ENCODE measurements around the gene RDH14. TPM values are rescaled to one million over a fixed set of nuclear protein-coding genes. Genes with fewer than 3 reads are reported as not detected.

The RDH14 gene
- total RNA-seq, 1 experiment from 2014 or later: 45.4 TPM

DNA sequence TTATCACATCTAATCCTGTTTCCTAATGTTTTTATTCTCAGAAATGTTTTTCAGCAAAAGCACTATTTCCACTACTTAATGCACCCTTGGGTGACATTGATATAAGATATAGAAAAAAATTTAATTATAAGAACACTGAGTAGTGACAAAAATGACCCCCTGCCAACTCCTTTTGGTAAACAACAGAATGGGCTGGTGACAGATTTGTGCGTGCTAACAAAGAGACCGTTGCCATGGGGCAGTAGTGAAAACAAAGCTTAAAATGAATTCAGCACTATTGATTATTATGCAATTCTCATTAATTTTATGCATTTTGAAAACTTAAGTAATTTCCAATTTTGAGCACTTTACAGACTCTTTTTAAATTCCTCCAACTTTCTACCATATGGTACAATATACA, 33.1 kb downstream of the RDH14 start:
- in situ Hi-C loops (cut with HindIII; ENCODE audit: low sequenced_read_pairs): no loop called here
- DNase-seq (ENCODE audit: low spot score): no peak

GRCh38 chr2:18526429-18526828, 34.0 kb downstream of the RDH14 start:
- DNase-seq (ENCODE audit: low spot score): no peak
- in situ Hi-C loops (cut with HindIII; ENCODE audit: low sequenced_read_pairs): no loop called here

DNA sequence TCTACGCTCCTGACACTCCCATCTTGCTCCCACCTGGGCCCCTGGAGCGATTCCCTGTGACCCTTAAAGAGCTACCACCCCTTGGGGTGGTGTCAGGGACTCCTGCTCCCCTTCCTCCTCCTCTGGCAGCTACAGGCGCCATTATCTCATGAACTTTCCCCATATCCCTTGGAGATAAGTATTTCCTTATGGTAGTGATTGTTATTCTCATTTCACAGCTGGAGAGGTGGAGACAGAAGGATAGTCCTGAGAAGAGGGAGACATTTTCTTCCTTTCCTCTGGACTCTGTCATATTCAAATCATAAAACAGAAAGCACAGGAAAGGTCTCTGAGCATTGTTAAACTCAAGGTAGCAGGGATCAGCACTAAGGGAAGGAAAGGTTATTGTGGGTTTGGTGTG, 34.6 kb downstream of the RDH14 start:
- DNase-seq (ENCODE audit: low spot score): no peak
- in situ Hi-C loops (cut with HindIII; ENCODE audit: low sequenced_read_pairs): no loop called here

- DNase-seq (ENCODE audit: low spot score): no peak
- in situ Hi-C loops (cut with HindIII; ENCODE audit: low sequenced_read_pairs): no loop called here
Measured at GRCh38 chr2:18525236-18525635, 35.2 kb downstream of the RDH14 start.

DNA sequence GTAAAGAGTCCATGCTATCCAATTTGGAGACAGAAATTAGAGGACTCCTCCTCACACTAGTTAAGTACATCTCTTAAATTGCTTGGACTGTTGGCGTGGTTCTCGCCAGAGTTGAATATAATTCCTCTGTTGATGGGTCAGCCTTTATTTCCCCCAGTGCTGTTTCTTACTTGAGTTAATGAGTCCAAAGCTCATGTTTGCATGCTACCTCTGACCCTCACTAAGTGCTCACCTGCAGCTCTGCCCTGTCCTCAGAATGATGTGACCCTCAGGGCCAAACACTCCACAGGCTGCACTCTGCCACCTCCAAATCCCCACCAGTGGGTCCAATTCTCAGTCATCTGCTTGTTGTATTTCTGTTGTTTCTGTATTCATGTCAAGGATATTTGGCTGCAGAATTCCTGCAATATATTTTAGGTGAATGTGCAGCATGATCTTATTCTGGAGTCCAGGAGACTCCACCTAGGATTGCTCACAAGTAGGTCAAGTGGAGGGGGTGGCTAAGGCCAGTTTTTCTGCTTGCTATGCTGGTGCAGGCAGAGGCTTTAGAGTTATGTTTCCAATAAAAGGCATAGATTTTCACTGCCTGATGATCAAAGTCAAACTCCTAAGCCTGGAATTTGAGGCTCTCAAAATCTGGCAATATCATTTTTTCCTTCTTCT, 37.8 kb downstream of the RDH14 start:
- no peak for DNase-seq (ENCODE audit: low spot score)
- in situ Hi-C loops (cut with HindIII; ENCODE audit: low sequenced_read_pairs): no loop called here

GRCh38 chr2:18520451-18521425, 39.7 kb downstream of the RDH14 start:
- in situ Hi-C loops (cut with HindIII; ENCODE audit: low sequenced_read_pairs): no loop called here
- peak; percentile 87 for DNase-seq (ENCODE audit: low spot score)

DNA sequence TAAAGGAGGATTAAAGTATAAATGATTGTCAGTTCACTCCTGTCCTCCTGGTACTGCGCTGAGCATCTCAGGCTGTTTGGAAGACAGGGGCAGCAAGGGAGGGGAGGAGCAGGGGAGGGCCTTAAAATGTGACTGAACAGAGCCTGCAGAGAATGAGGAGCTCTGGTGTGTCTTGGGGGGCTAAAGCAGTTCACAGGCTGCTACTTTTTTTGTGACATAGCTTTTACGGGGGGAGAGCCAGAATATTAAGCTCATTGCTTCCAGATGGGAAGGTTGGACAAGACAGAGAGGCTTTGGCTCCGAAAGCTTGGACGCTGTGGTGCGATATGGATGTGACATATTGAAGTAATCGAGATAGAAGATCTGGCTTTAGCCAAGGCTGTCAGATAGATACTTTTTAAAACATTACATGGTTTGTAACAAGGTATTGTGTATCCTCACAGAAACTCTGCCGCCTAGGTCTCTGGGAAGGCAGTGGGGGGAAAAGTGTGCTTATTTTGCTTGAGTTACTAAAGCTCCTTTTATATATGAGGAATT, 40.5 kb downstream of the RDH14 start:
- in situ Hi-C loops (cut with HindIII; ENCODE audit: low sequenced_read_pairs): no loop called here

DNA sequence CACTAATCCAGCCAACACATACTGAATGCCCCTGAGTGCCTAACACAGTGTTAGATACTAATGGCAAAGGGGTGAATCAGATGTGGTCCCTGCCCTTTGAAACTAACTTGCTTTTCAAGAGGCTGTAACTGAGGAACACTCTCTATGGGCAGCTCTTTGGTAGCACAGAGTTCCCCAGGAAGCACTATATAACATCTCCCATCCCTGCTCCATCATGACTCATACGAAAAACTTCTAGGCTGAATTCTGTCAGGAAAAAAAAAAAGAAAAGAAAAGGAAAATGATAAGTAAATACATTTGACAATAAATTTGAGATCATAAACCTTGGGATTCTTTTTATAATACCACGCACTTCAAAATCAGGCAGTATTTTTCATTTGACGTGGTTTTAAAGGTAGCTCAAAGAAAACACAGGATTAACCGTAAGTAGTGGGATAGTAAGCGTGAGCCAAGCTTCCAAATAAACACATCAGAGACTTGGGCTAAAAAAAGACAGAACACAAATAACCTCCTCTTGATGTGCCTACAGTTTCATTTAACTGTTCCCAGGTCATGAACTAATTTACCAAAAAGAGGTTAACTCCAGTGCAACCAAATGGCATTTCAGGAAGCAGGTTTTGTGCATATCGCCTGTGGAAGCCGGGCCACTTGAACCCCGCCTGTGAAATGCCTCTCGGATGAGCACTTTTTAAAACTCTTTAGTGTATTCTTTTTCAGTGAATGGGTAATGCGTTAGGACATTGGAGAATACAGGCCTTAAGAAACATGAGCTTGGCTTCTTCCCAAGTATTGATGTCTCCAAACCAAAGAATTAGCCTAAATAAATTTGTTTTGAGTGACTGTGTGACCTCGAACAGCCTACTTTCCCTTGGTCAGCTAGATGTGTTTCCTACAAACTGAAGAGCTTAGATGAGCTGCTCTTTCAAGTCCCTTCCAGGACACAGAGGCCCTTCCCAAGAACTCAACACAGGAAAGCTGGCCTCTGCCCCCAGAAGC, 42.0 kb downstream of the RDH14 start:
- no peak for DNase-seq (ENCODE audit: low spot score)
- in situ Hi-C loops (cut with HindIII; ENCODE audit: low sequenced_read_pairs): no loop called here

More for the DNA sequence above, 40.5 kb downstream of the RDH14 start:
- DNase-seq (ENCODE audit: low spot score): no peak

- DNase-seq (ENCODE audit: low spot score): no peak
- in situ Hi-C loops (cut with HindIII; ENCODE audit: low sequenced_read_pairs): no loop called here
Measured at GRCh38 chr2:18517386-18517785, 43.1 kb downstream of the RDH14 start.

DNA sequence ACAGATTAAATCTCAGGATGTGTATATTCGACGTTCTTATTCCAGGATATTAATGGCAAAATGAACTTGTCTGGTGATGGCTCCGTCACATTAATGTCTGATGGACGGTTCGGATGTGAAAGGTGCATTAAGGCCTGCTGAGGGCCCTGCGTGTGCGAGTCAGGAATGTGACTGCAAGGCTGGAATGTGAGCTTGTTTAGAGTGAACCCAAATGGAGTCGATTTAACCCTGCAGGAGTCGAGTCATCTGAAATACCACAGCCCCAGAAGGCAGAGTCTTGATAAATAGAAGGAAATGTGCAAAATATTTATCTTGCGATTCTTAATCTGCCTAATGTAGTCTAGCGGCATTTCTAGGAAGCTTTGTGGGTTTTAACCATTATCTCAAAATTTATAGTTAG, 44.3 kb downstream of the RDH14 start:
- in situ Hi-C loops (cut with HindIII; ENCODE audit: low sequenced_read_pairs): no loop called here
- DNase-seq (ENCODE audit: low spot score): no peak

DNA sequence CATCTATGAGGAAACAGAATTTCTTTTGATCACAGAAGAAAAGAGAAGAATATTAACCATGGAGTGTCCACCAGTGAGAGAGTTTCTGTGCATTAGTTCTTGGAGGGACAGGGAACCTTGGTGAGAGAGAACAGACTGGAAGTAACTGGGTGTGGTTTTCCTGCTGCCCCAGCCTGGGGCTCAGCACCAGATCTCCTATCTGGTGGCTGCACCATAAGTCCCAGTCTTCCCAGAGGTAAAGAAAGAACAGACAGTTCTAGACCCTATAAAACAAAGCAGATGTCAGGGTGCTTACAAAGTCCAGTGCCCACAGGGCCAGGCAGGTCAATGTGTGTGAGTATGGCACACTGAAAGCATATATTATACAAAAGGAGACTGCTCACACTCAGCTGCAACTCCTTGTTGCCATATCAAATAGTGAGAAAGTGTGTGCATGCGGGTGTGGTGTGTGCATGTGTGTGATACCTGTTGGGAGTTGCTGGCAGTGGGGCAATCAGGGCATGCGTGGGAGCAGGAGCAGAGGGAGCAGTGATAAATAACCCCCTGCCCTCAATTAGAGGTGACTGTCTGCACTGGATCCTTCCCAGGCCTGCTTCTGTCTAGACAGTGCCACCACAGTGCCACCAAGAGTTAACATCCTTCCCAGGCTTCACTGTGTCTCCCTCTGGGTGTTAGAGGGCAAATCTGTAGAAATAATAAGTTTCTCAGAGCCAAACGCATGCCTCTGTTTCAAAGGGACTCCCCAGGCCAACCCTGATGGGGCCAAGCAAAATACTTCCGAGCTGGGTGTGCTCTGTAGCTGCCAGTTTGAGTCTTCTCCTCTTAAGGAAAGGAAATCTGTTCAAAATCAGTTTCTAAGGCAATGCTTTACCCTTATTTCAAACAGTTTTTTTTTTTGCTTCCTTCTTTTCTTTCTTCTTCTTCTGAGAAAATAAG, 45.7 kb downstream of the RDH14 start:
- in situ Hi-C loops (cut with HindIII; ENCODE audit: low sequenced_read_pairs): no loop called here
- DNase-seq (ENCODE audit: low spot score): no peak

DNA sequence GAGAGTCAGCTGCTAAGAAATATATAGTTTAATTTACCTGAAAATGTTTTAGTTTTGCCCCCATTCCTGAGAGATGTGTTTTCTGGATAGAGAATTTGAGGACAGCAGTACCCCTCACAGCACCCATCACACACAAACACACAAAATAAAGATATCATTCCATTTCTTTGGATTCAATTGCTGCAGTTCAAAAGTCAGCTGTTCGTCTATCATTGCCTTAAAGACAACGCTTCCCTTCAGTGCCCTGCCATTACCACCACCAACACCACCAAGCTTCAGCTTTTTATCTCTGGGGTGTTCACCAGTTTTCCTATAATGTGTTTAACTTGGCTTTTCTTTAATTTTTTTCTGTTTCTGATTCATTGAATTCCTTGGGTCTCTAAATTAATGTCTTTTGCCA, 49.7 kb downstream of the RDH14 start:
- in situ Hi-C loops (cut with HindIII; ENCODE audit: low sequenced_read_pairs): no loop called here
- no peak for DNase-seq (ENCODE audit: low spot score)

GRCh38 chr2:18506883-18507509, 53.5 kb downstream of the RDH14 start:
- in situ Hi-C loops (cut with HindIII; ENCODE audit: low sequenced_read_pairs): no loop called here
- no peak for DNase-seq (ENCODE audit: low spot score)

DNA sequence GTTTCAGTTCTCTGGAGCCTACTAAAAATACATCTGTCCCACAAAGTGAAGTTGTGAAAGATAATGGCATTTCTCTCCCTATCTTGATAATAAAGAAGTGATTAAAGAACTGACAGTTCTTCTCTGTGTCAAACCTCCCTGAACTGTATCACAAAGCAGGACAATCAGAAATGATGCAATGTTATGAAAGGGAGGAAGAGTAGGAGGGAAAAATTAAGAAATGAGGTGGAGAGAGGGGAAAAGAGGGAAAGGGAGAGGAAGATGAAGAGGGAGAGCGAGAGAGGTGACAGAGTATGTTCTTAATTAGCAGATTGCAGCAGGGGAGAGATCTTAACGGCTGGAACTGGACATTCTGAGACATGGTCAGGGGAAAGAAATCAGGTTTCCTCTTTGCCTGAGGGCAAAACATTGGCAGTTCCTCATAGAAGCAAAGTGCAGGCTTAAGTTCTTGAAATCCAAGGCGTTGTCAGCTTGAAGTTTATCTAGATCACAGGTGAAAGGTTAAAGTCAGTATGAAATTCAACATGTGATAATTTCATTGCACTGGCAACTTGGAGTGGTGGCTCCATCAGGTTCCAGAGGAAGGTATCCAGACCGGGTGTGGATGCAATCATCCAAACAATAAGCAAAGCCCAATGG, 54.6 kb downstream of the RDH14 start:
- DNase-seq (ENCODE audit: low spot score): no peak
- in situ Hi-C loops (cut with HindIII; ENCODE audit: low sequenced_read_pairs): no loop called here
